OCI-LY3 (cell line): Measurements from ENCODE around the gene ZNF346.

ENCODE experiments used
- CTCF ChIP-seq: fragments of 200-600, 300-600 bp; sonication (generic); IDR thresholded peaks from 2 replicates; pipeline ENCODE4 v1.5.1; 2014; ENCODE audit warnings: antibody characterized with exemption, low read length, low read depth
- EZH2phosphoT487 ChIP-seq: fragments of 200-600 bp; shearing (Covaris generic); IDR thresholded peaks from 2 replicates; pipeline ENCODE4 v1.6.1; 2018; ENCODE audit warnings: antibody characterized with exemption, mixed run types, low read depth

DNA sequence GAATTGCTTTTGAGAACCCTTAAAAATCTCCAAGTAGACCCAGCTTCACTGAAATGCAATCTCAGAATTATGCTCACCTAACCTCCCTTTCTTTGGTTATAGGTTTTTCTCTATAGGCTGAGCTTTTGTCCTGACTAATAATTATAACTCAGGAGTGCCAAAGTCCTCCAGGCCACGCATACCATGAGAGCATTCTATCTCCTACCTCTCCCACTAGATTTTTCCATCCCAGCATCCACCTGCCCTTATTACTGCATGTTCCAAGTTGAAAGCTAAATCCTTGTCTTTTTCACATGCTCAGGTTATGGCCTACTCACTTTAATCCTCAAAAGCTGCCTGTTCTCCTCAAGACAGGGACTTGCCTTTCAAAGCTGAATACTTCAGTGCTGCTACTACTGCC, 22.1 kb downstream of the ZNF346 start:
- TF ChIP-seq CTCF = no peak
- no peak for TF ChIP-seq EZH2phosphoT487
